Astrocyte (in vitro differentiated cells and primary cell): ENCODE measurements around the gene DNAH1. TPM values are rescaled to one million over a fixed set of nuclear protein-coding genes. Genes with fewer than 3 reads are reported as not detected.

ENCODE experiments used
- DNase-seq: peaks from one replicate; pipeline ENCODE4 v3.0.0-alpha.2; 2010; ENCODE audit warnings: low read depth
- FAIRE-seq: peaks from 2 replicates; lab custom pipeline; 2011; peaks lifted over from hg19 to GRCh38; lab: Jason Lieb, UNC
- H2AFZ ChIP-seq: 2 replicates; pipeline ENCODE4 v1.6.0; 2012; ENCODE audit warnings: low read depth, low read length, inconsistent platforms
- H3K27ac ChIP-seq: 2 replicates; pipeline ENCODE4 v1.5.1; 2011; ENCODE audit warnings: low read depth, low read length, inconsistent platforms
- H3K27me3 ChIP-seq: 2 replicates; pipeline ENCODE4 v1.6.0; 2011; ENCODE audit warnings: low read length, inconsistent platforms; ENCODE audit not compliant: insufficient read depth
- H3K36me3 ChIP-seq: 2 replicates; pipeline ENCODE4 v1.5.1; 2011; ENCODE audit warnings: low read length, inconsistent platforms; ENCODE audit not compliant: insufficient read depth
- H3K4me1 ChIP-seq: 2 replicates; pipeline ENCODE4 v1.5.1; 2011; ENCODE audit warnings: low read length, inconsistent platforms; ENCODE audit not compliant: insufficient read depth
- H3K4me2 ChIP-seq: 2 replicates; pipeline ENCODE4 v1.6.0; 2012; ENCODE audit warnings: low read length, inconsistent platforms
- H3K4me3 ChIP-seq: 2 replicates; pipeline ENCODE4 v1.5.1; 2011; ENCODE audit warnings: low read depth, mild to moderate bottlenecking, low read length, inconsistent platforms; ENCODE audit not compliant: insufficient read depth
- H3K79me2 ChIP-seq: 2 replicates; pipeline ENCODE4 v1.6.0; 2012; ENCODE audit warnings: mild to moderate bottlenecking, low read length, inconsistent platforms; ENCODE audit not compliant: insufficient read depth
- H3K9ac ChIP-seq: 2 replicates; pipeline ENCODE4 v1.6.0; 2012; ENCODE audit warnings: mild to moderate bottlenecking, low read length, inconsistent platforms
- H3K9me3 ChIP-seq: 2 replicates; pipeline ENCODE4 v1.5.1; 2012; ENCODE audit warnings: low read depth, mild to moderate bottlenecking, low read length, inconsistent platforms; ENCODE audit not compliant: insufficient read depth
- H4K20me1 ChIP-seq: 2 replicates; pipeline ENCODE4 v1.6.0; 2012; ENCODE audit warnings: low read length, inconsistent platforms; ENCODE audit not compliant: insufficient read depth
- H3K27ac Mint-ChIP-seq: one replicate; pipeline ENCODE4 v1.8.0; 2021; ENCODE audit warnings: mild to moderate bottlenecking, mixed read lengths; ENCODE audit not compliant: unreplicated experiment
- H3K27me3 Mint-ChIP-seq: one replicate; pipeline ENCODE4 v1.8.0; 2021; ENCODE audit warnings: low read depth, mixed read lengths; ENCODE audit not compliant: unreplicated experiment
- H3K36me3 Mint-ChIP-seq: one replicate; pipeline ENCODE4 v1.8.0; 2021; ENCODE audit warnings: low read depth, mixed read lengths; ENCODE audit not compliant: unreplicated experiment
- H3K4me1 Mint-ChIP-seq: one replicate; pipeline ENCODE4 v1.8.0; 2021; ENCODE audit warnings: low read depth, mixed read lengths; ENCODE audit not compliant: unreplicated experiment
- H3K4me3 Mint-ChIP-seq: one replicate; pipeline ENCODE4 v1.8.0; 2021; ENCODE audit warnings: mild to moderate bottlenecking, moderate library complexity, mixed read lengths; ENCODE audit not compliant: unreplicated experiment
- H3K9me3 Mint-ChIP-seq: one replicate; pipeline ENCODE4 v1.8.0; 2021; ENCODE audit warnings: mild to moderate bottlenecking, mixed read lengths; ENCODE audit not compliant: unreplicated experiment
- EZH2 ChIP-seq: IDR thresholded peaks from 2 replicates; pipeline ENCODE4 v1.6.1; 2012; ENCODE audit warnings: mild to moderate bottlenecking, low read length, inconsistent platforms; ENCODE audit not compliant: insufficient read depth
- total RNA-seq: library from RNA; stranded (reverse); gene quantifications from 2 replicates; pipeline ENCODE4 v1.2.1, GENCODE V29; 2021
- TF ChIP-seq, protein P1 (sequence below): IDR thresholded peaks from 2 replicates; pipeline ENCODE4 v1.5.1; 2011; ENCODE audit warnings: low read depth, mild to moderate bottlenecking, inconsistent platforms, low read length, moderate library complexity; ENCODE audit not compliant: insufficient read depth

Gene DNAH1
- total RNA-seq, 1 donor from 2014 or later: 2.3 TPM

- H3K4me1 Mint-ChIP-seq: no peaks in the 10 kb centered on the region
- H3K9ac ChIP-seq: no peak overlapping the region
- no peak overlapping the region for H3K4me3 Mint-ChIP-seq
- peaks cover 2% of the 10 kb centered on the region for H3K79me2 ChIP-seq
- peaks cover 2% of the 10 kb centered on the region for H3K27me3 Mint-ChIP-seq
- H3K9me3 ChIP-seq: no peaks in the 10 kb centered on the region
- H3K27ac Mint-ChIP-seq: no peak overlapping the region
- DNase-seq (no peak), FAIRE-seq (no peak)
- H2AFZ ChIP-seq: no peak overlapping the region
- H3K36me3 ChIP-seq: peaks cover 10% of the 10 kb centered on the region
- no peaks in the 10 kb centered on the region for H3K9me3 Mint-ChIP-seq
- peaks cover 8% of the 10 kb centered on the region for H4K20me1 ChIP-seq
- no peaks in the 10 kb centered on the region for H3K4me1 ChIP-seq
- H3K27ac ChIP-seq: no peak overlapping the region
- H3K36me3 Mint-ChIP-seq: peaks cover 19% of the 10 kb centered on the region
- no peak overlapping the region for H3K4me2 ChIP-seq
- H3K27me3 ChIP-seq: no peaks in the 10 kb centered on the region
- TF ChIP-seq, protein P1, sequence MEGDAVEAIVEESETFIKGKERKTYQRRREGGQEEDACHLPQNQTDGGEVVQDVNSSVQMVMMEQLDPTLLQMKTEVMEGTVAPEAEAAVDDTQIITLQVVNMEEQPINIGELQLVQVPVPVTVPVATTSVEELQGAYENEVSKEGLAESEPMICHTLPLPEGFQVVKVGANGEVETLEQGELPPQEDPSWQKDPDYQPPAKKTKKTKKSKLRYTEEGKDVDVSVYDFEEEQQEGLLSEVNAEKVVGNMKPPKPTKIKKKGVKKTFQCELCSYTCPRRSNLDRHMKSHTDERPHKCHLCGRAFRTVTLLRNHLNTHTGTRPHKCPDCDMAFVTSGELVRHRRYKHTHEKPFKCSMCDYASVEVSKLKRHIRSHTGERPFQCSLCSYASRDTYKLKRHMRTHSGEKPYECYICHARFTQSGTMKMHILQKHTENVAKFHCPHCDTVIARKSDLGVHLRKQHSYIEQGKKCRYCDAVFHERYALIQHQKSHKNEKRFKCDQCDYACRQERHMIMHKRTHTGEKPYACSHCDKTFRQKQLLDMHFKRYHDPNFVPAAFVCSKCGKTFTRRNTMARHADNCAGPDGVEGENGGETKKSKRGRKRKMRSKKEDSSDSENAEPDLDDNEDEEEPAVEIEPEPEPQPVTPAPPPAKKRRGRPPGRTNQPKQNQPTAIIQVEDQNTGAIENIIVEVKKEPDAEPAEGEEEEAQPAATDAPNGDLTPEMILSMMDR: no peak
- TF ChIP-seq EZH2: no peak
- no peak overlapping the region for H3K4me3 ChIP-seq
Observed at GRCh38 chr3:52401021-52401420, 84.9 kb downstream of the DNAH1 start.

- H3K36me3 Mint-ChIP-seq: peaks cover 19% of the 10 kb centered on the region
- Histone ChIP-seq H4K20me1 (peaks cover 11% of the 10 kb centered on the region), H3K27ac (no peak overlapping the region), H3K27me3 (no peaks in the 10 kb centered on the region), H3K4me3 (no peak overlapping the region), H3K79me2 (peaks cover 6% of the 10 kb centered on the region), H3K9me3 (no peaks in the 10 kb centered on the region), H3K4me1 (no peaks in the 10 kb centered on the region), H2AFZ (no peak overlapping the region), H3K36me3 (peaks cover 11% of the 10 kb centered on the region), H3K4me2 (no peak overlapping the region), H3K9ac (no peak overlapping the region)
- DNase-seq (no peak), FAIRE-seq (no peak)
- TF ChIP-seq EZH2: no peak
- TF ChIP-seq, protein P1: no peak
- no peaks in the 10 kb centered on the region for H3K4me1 Mint-ChIP-seq
- no peaks in the 10 kb centered on the region for H3K27me3 Mint-ChIP-seq
- H3K9me3 Mint-ChIP-seq: no peaks in the 10 kb centered on the region
- H3K4me3 Mint-ChIP-seq: no peak overlapping the region
- no peak overlapping the region for H3K27ac Mint-ChIP-seq
Observed at GRCh38 chr3:52401551-52401950, 85.4 kb downstream of the DNAH1 start.

DNA sequence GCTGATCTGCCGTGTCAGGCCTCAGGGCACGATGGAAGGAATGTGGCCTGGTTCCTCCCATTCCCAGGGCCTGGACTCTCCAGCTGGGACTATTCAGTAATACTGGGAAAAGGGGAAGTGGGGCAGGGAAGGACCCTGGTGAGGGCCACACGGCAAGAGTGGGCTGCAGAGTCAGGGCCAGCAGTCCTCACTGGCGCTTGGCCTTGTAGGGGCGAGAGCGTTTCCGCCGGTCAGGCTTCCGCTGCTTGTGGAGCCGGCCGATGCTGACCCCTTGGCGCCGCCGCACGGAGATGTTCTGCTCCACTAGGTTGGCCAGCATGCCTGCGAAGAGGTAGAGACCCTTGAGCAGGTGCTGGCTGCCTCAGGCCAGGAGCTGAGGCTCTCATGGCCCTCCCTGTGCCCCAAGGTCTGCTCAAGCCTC lies 86.0 kb downstream of the DNAH1 start:
- Mint-ChIP-seq H3K27ac (no peak overlapping the region), H3K4me1 (no peaks in the 10 kb centered on the region), H3K27me3 (no peaks in the 10 kb centered on the region), H3K4me3 (no peak overlapping the region), H3K36me3 (peaks cover 19% of the 10 kb centered on the region), H3K9me3 (no peaks in the 10 kb centered on the region)
- Histone ChIP-seq H3K9ac (no peak overlapping the region), H3K36me3 (peaks cover 11% of the 10 kb centered on the region), H2AFZ (no peak overlapping the region), H3K27ac (no peak overlapping the region), H3K79me2 (peaks cover 11% of the 10 kb centered on the region), H4K20me1 (peaks cover 16% of the 10 kb centered on the region), H3K9me3 (no peaks in the 10 kb centered on the region), H3K4me3 (no peak overlapping the region), H3K4me2 (no peak overlapping the region), H3K27me3 (no peaks in the 10 kb centered on the region), H3K4me1 (no peaks in the 10 kb centered on the region)
- TF ChIP-seq, protein P1: no peak
- TF ChIP-seq EZH2: no peak
- DNase-seq: no peak
- no peak for FAIRE-seq
